Peyer's patch (tissue), 4 donors: Measurements from ENCODE around the gene WNT1. TPM values are rescaled to one million over a fixed set of nuclear protein-coding genes. Genes with fewer than 3 reads are reported as not detected.

Source experiments
- DNase-seq, 3 donors: peaks; one replicate each; pipeline ENCODE4 v3.0.0-alpha.2; 2017 to 2019
- H3K27ac ChIP-seq, 4 donors: fragments of 200-600 bp; sonication (generic); one replicate each; pipeline ENCODE4 v1.5.1; 2016 to 2019
- H3K27me3 ChIP-seq, 2 donors: fragments of 200-600 bp; sonication (generic); one replicate each; pipeline ENCODE4 v1.5.1; 2019
- H3K36me3 ChIP-seq, 3 donors: fragments of 200-600 bp; sonication (generic); one replicate each; pipeline ENCODE4 v1.5.1; 2016 to 2019
- H3K4me1 ChIP-seq, 4 donors: fragments of 200-600 bp; sonication (generic); one replicate each; pipeline ENCODE4 v1.5.1; 2016 to 2019
- H3K4me3 ChIP-seq, 4 donors: fragments of 200-600 bp; sonication (generic); 1 replicate in 3 of 4; 2 replicates in 1 of 4; pipeline ENCODE4 v1.5.1; 2016 to 2019; ENCODE audit warnings: mild to moderate bottlenecking in 1 of 4
- H3K9me3 ChIP-seq, 4 donors: fragments of 200-600 bp; sonication (generic); one replicate each; pipeline ENCODE4 v1.5.1; 2016 to 2019; ENCODE audit warnings: mild to moderate bottlenecking in 1 of 4
- POLR2A ChIP-seq, 2 donors: fragments of 450-650 bp; IDR thresholded peaks; one replicate each; pipeline ENCODE4 v1.5.1; 2017; ENCODE audit warnings: antibody characterized with exemption in 2 of 2, mild to moderate bottlenecking in 2 of 2, moderate library complexity in 2 of 2
- total RNA-seq, 4 donors: library from RNA; depleted of rRNA; stranded (reverse); fragments of >200 nt; gene quantifications; one replicate each; pipeline ENCODE4 v1.1.0, GENCODE V29; 2016
- TF ChIP-seq, protein P1 (sequence below), 6 experiments: fragments of 450-650 bp in 4 of 6; fragments of 200-600 bp in 2 of 6; sonication (generic) in 1 of 6; IDR thresholded peaks; one replicate each; pipeline ENCODE4 v1.5.1; 2017 to 2019; ENCODE audit warnings: antibody characterized with exemption in 6 of 6, mild to moderate bottlenecking in 3 of 6, moderate library complexity in 1 of 6

WNT1 gene
- total RNA-seq, 4 donors from 2014 or later = not detected

- peak overlapping the region in 3 of 4 donors; percentile 43 to 49 (median 48) for H3K4me3 ChIP-seq
- H3K4me1 ChIP-seq = peaks cover 0 to 52% (median 28%) of the 10 kb centered on the region in 4 donors
- H3K27me3 ChIP-seq = peaks cover 0 to 40% of the 10 kb centered on the region in 2 donors
- H3K36me3 ChIP-seq = no peaks in the 10 kb centered on the region
- peak overlapping the region in 1 of 4 donors; percentile 63 for H3K27ac ChIP-seq
- TF ChIP-seq, protein P1, sequence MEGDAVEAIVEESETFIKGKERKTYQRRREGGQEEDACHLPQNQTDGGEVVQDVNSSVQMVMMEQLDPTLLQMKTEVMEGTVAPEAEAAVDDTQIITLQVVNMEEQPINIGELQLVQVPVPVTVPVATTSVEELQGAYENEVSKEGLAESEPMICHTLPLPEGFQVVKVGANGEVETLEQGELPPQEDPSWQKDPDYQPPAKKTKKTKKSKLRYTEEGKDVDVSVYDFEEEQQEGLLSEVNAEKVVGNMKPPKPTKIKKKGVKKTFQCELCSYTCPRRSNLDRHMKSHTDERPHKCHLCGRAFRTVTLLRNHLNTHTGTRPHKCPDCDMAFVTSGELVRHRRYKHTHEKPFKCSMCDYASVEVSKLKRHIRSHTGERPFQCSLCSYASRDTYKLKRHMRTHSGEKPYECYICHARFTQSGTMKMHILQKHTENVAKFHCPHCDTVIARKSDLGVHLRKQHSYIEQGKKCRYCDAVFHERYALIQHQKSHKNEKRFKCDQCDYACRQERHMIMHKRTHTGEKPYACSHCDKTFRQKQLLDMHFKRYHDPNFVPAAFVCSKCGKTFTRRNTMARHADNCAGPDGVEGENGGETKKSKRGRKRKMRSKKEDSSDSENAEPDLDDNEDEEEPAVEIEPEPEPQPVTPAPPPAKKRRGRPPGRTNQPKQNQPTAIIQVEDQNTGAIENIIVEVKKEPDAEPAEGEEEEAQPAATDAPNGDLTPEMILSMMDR (IDR thresholded peaks at IDR 0.05) = no peak
- no peak for TF ChIP-seq POLR2A (IDR thresholded peaks at IDR 0.05)
- DNase-seq = no peak
- peaks cover 0 to 4% (median 0%) of the 10 kb centered on the region in 4 donors for H3K9me3 ChIP-seq
Measured at GRCh38 chr12:48981757-48982157, 3.6 kb downstream of the WNT1 start.

DNA sequence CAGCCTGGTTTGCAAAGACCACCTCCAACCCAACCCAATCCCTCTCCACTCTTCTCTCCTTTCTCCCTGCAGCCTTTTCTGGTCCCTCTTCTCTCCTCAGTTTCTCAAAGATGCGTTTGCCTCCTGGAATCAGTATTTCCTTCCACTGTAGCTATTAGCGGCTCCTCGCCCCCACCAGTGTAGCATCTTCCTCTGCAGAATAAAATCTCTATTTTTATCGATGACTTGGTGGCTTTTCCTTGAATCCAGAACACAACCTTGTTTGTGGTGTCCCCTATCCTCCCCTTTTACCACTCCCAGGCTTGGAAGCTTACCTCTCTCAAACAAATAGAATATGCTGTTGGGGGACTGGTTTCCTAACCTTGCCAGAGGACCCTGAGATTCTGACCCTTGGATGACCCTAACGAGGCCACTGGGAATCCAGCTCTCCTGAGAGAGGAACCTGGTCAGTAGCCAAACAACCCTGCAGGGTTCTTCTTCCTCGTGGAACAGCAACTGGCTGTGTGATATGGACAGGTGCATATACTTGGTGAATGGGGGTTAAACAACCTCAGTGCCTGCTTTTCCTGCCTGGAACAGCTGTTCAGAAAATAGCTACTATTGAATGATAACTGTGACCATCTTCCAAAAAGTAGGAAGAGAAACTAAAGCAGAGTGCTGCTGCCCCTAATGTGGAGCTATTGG, 4.4 kb downstream of the WNT1 start:
- Histone ChIP-seq H3K27me3 (peaks cover 0 to 38% of the 10 kb centered on the region in 2 donors), H3K9me3 (peaks cover 0 to 4% (median 0%) of the 10 kb centered on the region in 4 donors), H3K27ac (no peak overlapping the region), H3K36me3 (no peaks in the 10 kb centered on the region), H3K4me1 (peaks cover 0 to 46% (median 27%) of the 10 kb centered on the region in 4 donors), H3K4me3 (no peak overlapping the region)
- no peak for TF ChIP-seq POLR2A (IDR thresholded peaks at IDR 0.05)
- TF ChIP-seq, protein P1 (IDR thresholded peaks at IDR 0.05) = no peak
- no peak for DNase-seq

DNA sequence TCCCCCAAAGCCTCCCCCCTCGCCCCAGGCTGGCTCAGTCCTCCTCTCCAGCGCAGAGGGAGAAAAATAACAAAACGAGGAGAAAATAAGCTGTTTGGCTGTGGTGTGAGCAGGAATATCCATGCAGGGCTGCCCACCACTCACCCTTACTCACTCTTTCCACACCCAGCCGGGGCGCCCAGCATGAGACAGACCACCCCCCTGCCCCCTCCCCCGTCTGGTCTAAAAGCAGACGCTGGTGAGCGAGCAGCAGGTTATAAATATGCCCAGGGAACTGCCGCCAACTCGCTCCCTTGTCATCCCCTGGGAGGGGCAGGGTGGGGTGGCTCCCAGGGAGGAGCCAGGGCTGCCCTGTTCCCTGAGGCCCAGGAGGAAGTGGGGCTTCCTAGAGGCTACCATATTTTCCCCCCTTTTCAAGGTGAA, 7.4 kb downstream of the WNT1 start:
- Histone ChIP-seq H3K36me3 (no peaks in the 10 kb centered on the region), H3K4me1 (peaks cover 0 to 17% (median 7%) of the 10 kb centered on the region in 4 donors), H3K9me3 (peaks cover 0 to 4% (median 0%) of the 10 kb centered on the region in 4 donors), H3K27ac (no peak overlapping the region), H3K27me3 (peaks cover 0 to 18% of the 10 kb centered on the region in 2 donors), H3K4me3 (no peak overlapping the region)
- DNase-seq = no peak
- TF ChIP-seq POLR2A (IDR thresholded peaks at IDR 0.05) = no peak
- TF ChIP-seq, protein P1 (IDR thresholded peaks at IDR 0.05) = no peak

- peaks cover 0 to 14% of the 10 kb centered on the region in 2 donors for H3K27me3 ChIP-seq
- H3K4me3 ChIP-seq = no peak overlapping the region
- TF ChIP-seq, protein P1 (IDR thresholded peaks at IDR 0.05) = no peak
- TF ChIP-seq POLR2A (IDR thresholded peaks at IDR 0.05) = no peak
- no peak overlapping the region for H3K27ac ChIP-seq
- peaks cover 0 to 4% (median 0%) of the 10 kb centered on the region in 4 donors for H3K9me3 ChIP-seq
- DNase-seq = no peak
- H3K4me1 ChIP-seq = peaks cover 0 to 13% (median 5%) of the 10 kb centered on the region in 4 donors
- no peaks in the 10 kb centered on the region for H3K36me3 ChIP-seq
Measured at GRCh38 chr12:48985901-48986300, 7.8 kb downstream of the WNT1 start.

GRCh38 chr12:48986720-48987291, 8.7 kb downstream of the WNT1 start:
- Histone ChIP-seq H3K4me1 (peaks cover 0 to 4% (median 0%) of the 10 kb centered on the region in 4 donors), H3K36me3 (no peaks in the 10 kb centered on the region), H3K4me3 (no peak overlapping the region), H3K9me3 (no peaks in the 10 kb centered on the region), H3K27ac (no peak overlapping the region), H3K27me3 (peaks cover 0 to 4% of the 10 kb centered on the region in 2 donors)
- TF ChIP-seq POLR2A (IDR thresholded peaks at IDR 0.05) = no peak
- TF ChIP-seq, protein P1 (IDR thresholded peaks at IDR 0.05) = no peak
- no peak for DNase-seq
